Osteoblast (primary cell): ENCODE results near the gene PTPRR. TPM values are rescaled to one million over a fixed set of nuclear protein-coding genes. Genes with fewer than 3 reads are reported as not detected.

Source experiments
- DNase-seq: peaks from one replicate; pipeline ENCODE4 v3.0.0; 2011; ENCODE audit warnings: low spot score, mixed read lengths; ENCODE audit not compliant: insufficient read length; ENCODE audit errors: missing footprints
- H2AFZ ChIP-seq: 2 replicates; pipeline ENCODE4 v1.6.0; 2011; ENCODE audit warnings: mild to moderate bottlenecking, low read length
- H3K27ac ChIP-seq: 2 replicates; pipeline ENCODE4 v1.5.1; 2011; ENCODE audit warnings: mild to moderate bottlenecking, low read depth, low read length, moderate library complexity
- H3K27me3 ChIP-seq: 2 replicates; pipeline ENCODE4 v1.6.0; 2012; ENCODE audit warnings: mild to moderate bottlenecking, control low read depth, inconsistent platforms, low read length, moderate library complexity; ENCODE audit not compliant: insufficient read depth
- H3K36me3 ChIP-seq: 2 replicates; pipeline ENCODE4 v1.5.1; 2011; ENCODE audit warnings: mild to moderate bottlenecking, low read length, control low read depth, moderate library complexity; ENCODE audit not compliant: insufficient read depth
- H3K4me1 ChIP-seq: 2 replicates; pipeline ENCODE4 v1.5.1; 2011; ENCODE audit warnings: mild to moderate bottlenecking, low read length, control low read depth, moderate library complexity; ENCODE audit not compliant: insufficient read depth
- H3K4me2 ChIP-seq: 2 replicates; pipeline ENCODE4 v1.6.0; 2011; ENCODE audit warnings: mild to moderate bottlenecking, low read length; ENCODE audit not compliant: insufficient read depth
- H3K4me3 ChIP-seq: fragments of 200-600 bp; sonication (generic); 3 replicates; pipeline ENCODE4 v1.5.1; 2012; ENCODE audit warnings: mild to moderate bottlenecking, low read length, inconsistent platforms; ENCODE audit not compliant: insufficient read depth
- H3K79me2 ChIP-seq: 2 replicates; pipeline ENCODE4 v1.6.0; 2012; ENCODE audit warnings: mild to moderate bottlenecking, low read length, control low read depth, inconsistent platforms; ENCODE audit not compliant: insufficient read depth
- H3K9me3 ChIP-seq: 2 replicates; pipeline ENCODE4 v1.5.1; 2011; ENCODE audit warnings: low read depth, low read length, control low read depth
- H4K20me1 ChIP-seq: 2 replicates; pipeline ENCODE4 v1.6.0; 2012; ENCODE audit warnings: mild to moderate bottlenecking, low read length, control low read depth; ENCODE audit not compliant: insufficient read depth
- total RNA-seq: library from RNA; depleted of rRNA; stranded (reverse); fragments of >200 nt; gene quantifications from 2 replicates; pipeline ENCODE4 v1.2.3, GENCODE V29; 2012
- TF ChIP-seq, protein P1 (sequence below): IDR thresholded peaks from 2 replicates; pipeline ENCODE4 v1.5.1; 2011; ENCODE audit warnings: mild to moderate bottlenecking, low read depth, low read length, moderate library complexity; ENCODE audit errors: extremely low read depth

PTPRR gene
- total RNA-seq, 1 donor: not detected

DNA sequence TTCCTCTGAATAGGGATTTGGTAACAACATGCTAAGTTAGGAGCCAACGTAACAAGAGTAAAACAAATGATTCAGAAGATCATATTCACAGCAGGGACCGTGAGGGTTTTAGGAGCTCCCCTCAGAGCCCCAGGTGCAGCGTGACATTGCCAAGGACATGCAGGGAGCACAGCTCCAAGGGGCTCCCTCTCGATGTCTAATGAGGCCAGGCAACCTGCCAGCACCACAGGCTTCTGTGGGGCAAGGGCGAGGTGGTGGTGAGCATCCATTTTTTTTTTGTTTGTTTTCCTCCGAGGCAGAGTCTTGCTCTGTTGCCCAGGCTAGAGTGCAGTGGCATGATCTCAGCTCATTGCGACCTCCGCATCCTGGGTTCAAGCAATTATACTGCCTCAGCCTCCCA lies 188.3 kb downstream of the PTPRR start:
- no peaks in the 10 kb centered on the region for H3K79me2 ChIP-seq
- TF ChIP-seq, protein P1, sequence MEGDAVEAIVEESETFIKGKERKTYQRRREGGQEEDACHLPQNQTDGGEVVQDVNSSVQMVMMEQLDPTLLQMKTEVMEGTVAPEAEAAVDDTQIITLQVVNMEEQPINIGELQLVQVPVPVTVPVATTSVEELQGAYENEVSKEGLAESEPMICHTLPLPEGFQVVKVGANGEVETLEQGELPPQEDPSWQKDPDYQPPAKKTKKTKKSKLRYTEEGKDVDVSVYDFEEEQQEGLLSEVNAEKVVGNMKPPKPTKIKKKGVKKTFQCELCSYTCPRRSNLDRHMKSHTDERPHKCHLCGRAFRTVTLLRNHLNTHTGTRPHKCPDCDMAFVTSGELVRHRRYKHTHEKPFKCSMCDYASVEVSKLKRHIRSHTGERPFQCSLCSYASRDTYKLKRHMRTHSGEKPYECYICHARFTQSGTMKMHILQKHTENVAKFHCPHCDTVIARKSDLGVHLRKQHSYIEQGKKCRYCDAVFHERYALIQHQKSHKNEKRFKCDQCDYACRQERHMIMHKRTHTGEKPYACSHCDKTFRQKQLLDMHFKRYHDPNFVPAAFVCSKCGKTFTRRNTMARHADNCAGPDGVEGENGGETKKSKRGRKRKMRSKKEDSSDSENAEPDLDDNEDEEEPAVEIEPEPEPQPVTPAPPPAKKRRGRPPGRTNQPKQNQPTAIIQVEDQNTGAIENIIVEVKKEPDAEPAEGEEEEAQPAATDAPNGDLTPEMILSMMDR: no peak
- no peak overlapping the region for H3K4me3 ChIP-seq
- no peaks in the 10 kb centered on the region for H3K36me3 ChIP-seq
- H3K4me1 ChIP-seq: no peaks in the 10 kb centered on the region
- H2AFZ ChIP-seq: no peak overlapping the region
- H4K20me1 ChIP-seq: no peaks in the 10 kb centered on the region
- no peaks in the 10 kb centered on the region for H3K9me3 ChIP-seq
- no peak overlapping the region for H3K27ac ChIP-seq
- peaks cover 2% of the 10 kb centered on the region for H3K27me3 ChIP-seq
- no peak overlapping the region for H3K4me2 ChIP-seq
- DNase-seq: peak; percentile 38

DNA sequence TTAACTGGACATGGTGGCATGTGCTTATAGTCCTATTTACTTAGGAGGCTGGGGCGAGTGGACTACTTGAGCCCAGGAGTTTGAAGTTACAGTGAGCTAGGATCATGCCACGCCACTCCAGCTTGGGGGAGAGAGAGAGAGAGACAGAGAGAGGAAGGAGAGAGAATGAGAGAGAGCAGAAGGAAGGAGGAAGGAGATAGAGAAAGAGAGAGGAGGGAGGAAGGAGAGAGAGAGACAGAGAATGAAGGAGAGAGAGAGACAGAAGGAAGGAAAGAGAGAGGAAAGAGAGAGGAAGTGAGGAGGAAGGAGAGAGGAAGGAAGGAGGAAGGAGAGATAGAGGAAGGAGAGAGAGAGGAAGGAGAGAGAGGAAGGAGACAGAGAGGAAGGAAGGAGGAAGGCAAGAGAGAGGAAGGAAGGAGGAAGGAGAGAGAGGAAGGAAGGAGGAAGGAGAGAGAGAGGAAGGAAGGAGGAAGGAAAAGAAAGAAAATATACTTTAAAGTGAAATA lies 189.8 kb downstream of the PTPRR start:
- no peaks in the 10 kb centered on the region for H4K20me1 ChIP-seq
- H3K27ac ChIP-seq: no peak overlapping the region
- TF ChIP-seq, protein P1: no peak

DNA sequence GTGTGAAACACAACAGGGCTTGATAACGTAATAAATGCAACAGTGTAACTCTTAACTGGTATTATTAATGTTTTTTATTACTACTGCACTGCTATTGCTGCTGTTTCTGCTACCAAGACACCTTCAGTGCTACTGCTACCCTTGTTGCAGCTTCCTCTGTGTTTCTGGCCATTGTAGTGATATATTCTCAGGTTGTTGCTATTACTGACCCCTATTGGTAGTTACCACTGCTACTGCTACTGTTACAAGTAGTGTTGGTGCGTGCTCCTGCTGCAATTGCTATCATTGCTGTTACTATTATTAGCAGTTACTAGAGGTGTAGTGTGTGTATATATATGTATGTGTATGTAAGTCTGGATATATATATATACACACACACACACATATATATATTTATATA lies 196.1 kb downstream of the PTPRR start:
- Histone ChIP-seq H4K20me1 (no peaks in the 10 kb centered on the region), H3K27ac (no peak overlapping the region), H3K4me3 (no peak overlapping the region), H3K4me1 (no peaks in the 10 kb centered on the region), H2AFZ (no peak overlapping the region), H3K27me3 (no peaks in the 10 kb centered on the region), H3K4me2 (no peak overlapping the region), H3K36me3 (no peaks in the 10 kb centered on the region), H3K79me2 (no peaks in the 10 kb centered on the region), H3K9me3 (no peaks in the 10 kb centered on the region)
- no peak for DNase-seq
- TF ChIP-seq, protein P1: peak; percentile 42

More for the DNA sequence above, 189.8 kb downstream of the PTPRR start:
- no peaks in the 10 kb centered on the region for H3K4me1 ChIP-seq
- no peaks in the 10 kb centered on the region for H3K79me2 ChIP-seq
- no peaks in the 10 kb centered on the region for H3K36me3 ChIP-seq
- H3K4me3 ChIP-seq: no peak overlapping the region
- H3K27me3 ChIP-seq: peaks cover 2% of the 10 kb centered on the region
- H3K4me2 ChIP-seq: no peak overlapping the region
- DNase-seq: no peak
- no peak overlapping the region for H2AFZ ChIP-seq
- H3K9me3 ChIP-seq: no peaks in the 10 kb centered on the region

DNA sequence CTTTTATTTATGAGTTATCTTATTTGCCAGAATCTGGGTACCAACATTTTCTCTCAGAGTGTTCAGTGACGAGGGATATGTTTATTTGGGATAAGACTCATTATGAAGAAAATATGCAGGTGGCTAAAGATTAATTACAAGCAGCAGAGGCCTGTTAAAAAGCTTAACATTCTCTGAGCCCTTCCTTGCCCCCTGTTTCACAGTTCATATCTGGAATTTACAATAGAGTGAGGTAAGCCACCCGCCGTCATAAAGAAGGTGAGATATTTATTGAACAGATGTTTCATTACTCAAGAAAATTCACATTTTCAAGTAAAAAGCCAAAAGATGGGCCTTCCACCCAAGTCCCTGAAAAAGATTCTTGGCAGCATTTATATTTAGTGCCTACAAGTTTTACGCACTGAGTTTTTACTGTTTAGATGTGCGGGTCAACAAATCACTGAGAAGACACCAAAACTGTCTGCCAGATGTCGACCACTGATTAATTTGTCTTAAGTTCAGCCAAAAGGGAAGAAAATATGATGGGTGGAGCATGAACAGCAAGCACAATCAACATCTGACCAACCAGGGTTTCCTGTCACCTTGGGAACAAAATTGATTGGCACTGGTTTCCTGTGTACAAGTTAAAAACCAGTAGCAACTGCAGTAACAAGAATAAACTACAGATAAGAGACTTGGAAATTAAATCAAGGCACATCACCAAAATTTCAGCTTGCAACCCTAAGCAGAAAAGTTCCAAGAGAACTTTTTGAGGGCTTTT lies 197.8 kb downstream of the PTPRR start:
- Histone ChIP-seq H3K4me2 (no peak overlapping the region), H3K9me3 (no peaks in the 10 kb centered on the region), H3K36me3 (no peaks in the 10 kb centered on the region), H3K27me3 (no peaks in the 10 kb centered on the region), H3K4me3 (no peak overlapping the region), H2AFZ (peak overlapping the region; percentile 25), H3K4me1 (no peaks in the 10 kb centered on the region), H3K27ac (no peak overlapping the region), H4K20me1 (no peaks in the 10 kb centered on the region), H3K79me2 (no peaks in the 10 kb centered on the region)
- no peak for DNase-seq
- TF ChIP-seq, protein P1: no peak
